DOHH2 (cell line): Measurements from ENCODE around the gene SHISAL1.

Experiments
- H3F3A ChIP-seq: fragments of 200-600 bp; sonication (generic), shearing (Covaris generic); 2 replicates; pipeline ENCODE4 v1.6.0; 2016; ENCODE audit warnings: antibody characterized with exemption, mild to moderate bottlenecking; ENCODE audit not compliant: control insufficient read depth, insufficient read depth
- H3K27ac ChIP-seq: fragments of 200-600 bp; sonication (generic); 2 replicates; pipeline ENCODE4 v1.5.1; 2014; ENCODE audit warnings: low read depth, mild to moderate bottlenecking, low read length, moderate library complexity
- H3K27me3 ChIP-seq: fragments of 200-600 bp; sonication (generic); 2 replicates; pipeline ENCODE4 v1.6.1; 2014; ENCODE audit warnings: mild to moderate bottlenecking, low read length, mixed read lengths; ENCODE audit not compliant: control insufficient read depth
- H3K36me3 ChIP-seq: fragments of 200-600 bp; sonication (generic); 2 replicates; pipeline ENCODE4 v1.6.1; 2014; ENCODE audit warnings: mild to moderate bottlenecking, low read length, moderate library complexity, mixed read lengths; ENCODE audit not compliant: control insufficient read depth
- H3K4me1 ChIP-seq: fragments of 200-600 bp; sonication (generic); 2 replicates; pipeline ENCODE4 v1.6.1; 2014; ENCODE audit warnings: mild to moderate bottlenecking, low read length, mixed read lengths; ENCODE audit not compliant: control insufficient read depth
- H3K4me2 ChIP-seq: fragments of 200-600 bp; sonication (generic); 2 replicates; pipeline ENCODE4 v1.6.0; 2014; ENCODE audit warnings: mild to moderate bottlenecking, low read length, moderate library complexity
- H3K4me3 ChIP-seq: fragments of 200-600 bp; sonication (generic); 2 replicates; pipeline ENCODE4 v1.5.1; 2014; ENCODE audit warnings: mild to moderate bottlenecking, low read length, mixed read lengths
- H3K79me2 ChIP-seq: fragments of 200-600 bp; sonication (generic); 2 replicates; pipeline ENCODE4 v1.6.1; 2014; ENCODE audit warnings: mild to moderate bottlenecking, low read length, mixed read lengths; ENCODE audit not compliant: control insufficient read depth
- H3K9me2 ChIP-seq: fragments of 200-600 bp; sonication (generic); replicated peaks from 2 replicates; pipeline ENCODE4 v1.6.1; 2014; ENCODE audit warnings: mild to moderate bottlenecking, low read length, mixed read lengths; ENCODE audit not compliant: control insufficient read depth
- H3K9me3 ChIP-seq: fragments of 200-600 bp; sonication (generic); 2 replicates; pipeline ENCODE4 v1.6.1; 2014; ENCODE audit warnings: antibody characterized with exemption, low read length, mixed read lengths; ENCODE audit not compliant: control insufficient read depth, insufficient read depth
- H4K20me1 ChIP-seq: fragments of 200-600 bp; sonication (generic); 2 replicates; pipeline ENCODE4 v1.6.0; 2014; ENCODE audit warnings: low read depth, mild to moderate bottlenecking, antibody characterized with exemption, low read length, moderate library complexity; ENCODE audit not compliant: control insufficient read depth, insufficient read depth
- EZH2phosphoT487 ChIP-seq: fragments of 200-600 bp; sonication (generic); IDR thresholded peaks from 2 replicates; pipeline ENCODE4 v1.6.1; 2017; ENCODE audit warnings: borderline replicate concordance, mild to moderate bottlenecking, antibody characterized with exemption, low read length, moderate library complexity, mixed read lengths
- TF ChIP-seq, protein P1 (sequence below): fragments of 200-600 bp; sonication (generic); IDR thresholded peaks from one replicate; pipeline ENCODE4 v1.5.1; 2014; ENCODE audit warnings: antibody characterized with exemption, mild to moderate bottlenecking, low read depth, low read length; ENCODE audit not compliant: poor library complexity, severe bottlenecking

Gene SHISAL1

DNA sequence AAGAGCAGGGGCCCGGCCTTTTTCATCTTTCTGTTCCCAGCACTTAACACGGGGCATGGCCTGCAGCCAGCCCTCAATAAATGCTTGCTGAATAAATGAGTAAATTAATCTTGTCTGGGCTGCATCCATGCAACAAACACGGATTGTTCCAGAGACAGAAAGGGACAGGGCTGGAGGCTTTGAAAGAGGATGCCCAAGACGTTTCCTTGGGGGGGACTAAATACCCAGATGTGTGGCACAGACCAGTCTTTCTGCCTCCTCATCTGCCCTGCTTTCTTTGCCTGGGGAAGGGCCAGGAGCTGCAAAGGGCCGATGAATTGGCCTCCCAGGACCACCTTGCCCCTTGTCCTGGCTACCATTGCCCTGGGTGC, 40.4 kb downstream of the SHISAL1 start:
- Histone ChIP-seq H3K27me3 (no peaks in the 10 kb centered on the region), H3K4me3 (peak overlapping the region; percentile 22; the same call in 1 of the 2 replicates), H3K9me3 (no peaks in the 10 kb centered on the region), H3K4me1 (peaks cover 88% of the 10 kb centered on the region), H3K4me2 (peak overlapping the region; percentile 49), H3K79me2 (no peaks in the 10 kb centered on the region), H3F3A (peaks cover 9% of the 10 kb centered on the region), H4K20me1 (no peaks in the 10 kb centered on the region), H3K9me2 (no peaks in the 10 kb centered on the region), H3K27ac (peak overlapping the region; percentile 76), H3K36me3 (no peaks in the 10 kb centered on the region)
- TF ChIP-seq EZH2phosphoT487 = no peak
- TF ChIP-seq, protein P1, sequence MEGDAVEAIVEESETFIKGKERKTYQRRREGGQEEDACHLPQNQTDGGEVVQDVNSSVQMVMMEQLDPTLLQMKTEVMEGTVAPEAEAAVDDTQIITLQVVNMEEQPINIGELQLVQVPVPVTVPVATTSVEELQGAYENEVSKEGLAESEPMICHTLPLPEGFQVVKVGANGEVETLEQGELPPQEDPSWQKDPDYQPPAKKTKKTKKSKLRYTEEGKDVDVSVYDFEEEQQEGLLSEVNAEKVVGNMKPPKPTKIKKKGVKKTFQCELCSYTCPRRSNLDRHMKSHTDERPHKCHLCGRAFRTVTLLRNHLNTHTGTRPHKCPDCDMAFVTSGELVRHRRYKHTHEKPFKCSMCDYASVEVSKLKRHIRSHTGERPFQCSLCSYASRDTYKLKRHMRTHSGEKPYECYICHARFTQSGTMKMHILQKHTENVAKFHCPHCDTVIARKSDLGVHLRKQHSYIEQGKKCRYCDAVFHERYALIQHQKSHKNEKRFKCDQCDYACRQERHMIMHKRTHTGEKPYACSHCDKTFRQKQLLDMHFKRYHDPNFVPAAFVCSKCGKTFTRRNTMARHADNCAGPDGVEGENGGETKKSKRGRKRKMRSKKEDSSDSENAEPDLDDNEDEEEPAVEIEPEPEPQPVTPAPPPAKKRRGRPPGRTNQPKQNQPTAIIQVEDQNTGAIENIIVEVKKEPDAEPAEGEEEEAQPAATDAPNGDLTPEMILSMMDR = no peak

DNA sequence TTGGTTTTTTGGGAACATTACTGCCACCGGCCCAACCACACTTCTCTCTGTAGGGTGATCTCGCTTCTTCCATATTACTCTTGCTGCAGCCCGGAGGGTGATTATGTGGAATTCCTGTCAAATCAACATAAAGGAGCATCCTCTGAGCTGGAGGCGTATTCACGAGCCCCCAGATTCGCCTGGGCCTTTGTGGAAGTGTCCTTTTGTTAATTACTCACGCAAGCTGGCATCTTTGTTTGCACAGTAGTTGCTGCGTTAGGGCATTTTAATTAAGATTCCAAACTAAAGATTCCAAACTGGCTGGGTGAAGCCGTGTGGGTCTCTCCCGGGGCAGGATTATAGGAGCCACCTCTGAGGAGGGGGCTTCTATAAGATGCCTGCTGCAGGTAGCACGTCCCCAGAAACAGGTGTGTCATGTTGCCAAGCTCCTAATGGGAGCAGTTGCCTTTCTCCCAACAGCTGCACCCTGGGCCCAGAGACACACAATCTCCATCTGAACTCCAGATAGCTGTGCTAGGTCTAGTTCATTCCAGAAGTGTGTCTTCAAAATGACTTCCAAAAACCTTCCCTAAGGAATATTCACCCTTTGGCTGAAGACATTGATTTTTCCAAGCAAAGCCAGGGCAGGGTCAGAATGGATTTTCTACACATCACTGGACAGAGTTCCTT, 40.9 kb downstream of the SHISAL1 start:
- no peaks in the 10 kb centered on the region for H3K9me2 ChIP-seq
- H3K4me1 ChIP-seq = peaks cover 88% of the 10 kb centered on the region
- no peaks in the 10 kb centered on the region for H3K79me2 ChIP-seq
- peak overlapping the region; percentile 49 for H3K4me2 ChIP-seq
- H3K4me3 ChIP-seq = no peak overlapping the region
- no peaks in the 10 kb centered on the region for H3K27me3 ChIP-seq
- H3K36me3 ChIP-seq = no peaks in the 10 kb centered on the region
- TF ChIP-seq, protein P1 = no peak
- no peak for TF ChIP-seq EZH2phosphoT487
- peaks cover 9% of the 10 kb centered on the region for H3F3A ChIP-seq
- no peaks in the 10 kb centered on the region for H3K9me3 ChIP-seq
- no peaks in the 10 kb centered on the region for H4K20me1 ChIP-seq
- peak overlapping the region; percentile 76 for H3K27ac ChIP-seq

DNA sequence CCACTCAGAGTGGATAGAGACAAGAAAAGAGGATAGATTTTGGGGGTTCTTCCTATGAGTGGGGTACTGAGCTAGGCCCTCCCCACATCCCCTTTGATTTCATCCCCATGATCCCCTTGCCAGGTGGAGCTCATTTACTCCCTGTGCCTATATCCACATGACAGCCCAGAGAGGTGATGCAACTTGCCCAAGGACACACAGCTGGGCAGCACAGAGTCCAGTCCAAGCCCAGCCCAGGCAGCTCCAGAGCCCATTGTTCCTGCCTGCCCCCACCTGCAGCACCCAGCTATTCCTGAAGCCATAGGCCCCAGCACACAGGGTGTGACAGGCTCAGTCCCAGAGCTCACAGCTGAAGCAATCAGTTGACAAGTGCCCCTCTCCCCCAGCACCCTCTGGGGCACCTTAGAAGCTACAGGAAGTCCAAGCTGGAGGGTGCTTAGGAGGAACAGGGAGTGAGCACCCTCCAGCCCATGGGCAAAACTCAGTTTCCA, 41.7 kb downstream of the SHISAL1 start:
- Histone ChIP-seq H3K4me2 (peak overlapping the region; percentile 36), H3K4me1 (peaks cover 80% of the 10 kb centered on the region), H3K9me3 (no peaks in the 10 kb centered on the region), H3K79me2 (no peaks in the 10 kb centered on the region), H3K9me2 (no peaks in the 10 kb centered on the region), H3K27me3 (no peaks in the 10 kb centered on the region), H3K27ac (no peak overlapping the region), H3K4me3 (no peak overlapping the region), H3F3A (peaks cover 9% of the 10 kb centered on the region), H3K36me3 (no peaks in the 10 kb centered on the region), H4K20me1 (no peaks in the 10 kb centered on the region)
- TF ChIP-seq EZH2phosphoT487 = no peak
- TF ChIP-seq, protein P1 = no peak

DNA sequence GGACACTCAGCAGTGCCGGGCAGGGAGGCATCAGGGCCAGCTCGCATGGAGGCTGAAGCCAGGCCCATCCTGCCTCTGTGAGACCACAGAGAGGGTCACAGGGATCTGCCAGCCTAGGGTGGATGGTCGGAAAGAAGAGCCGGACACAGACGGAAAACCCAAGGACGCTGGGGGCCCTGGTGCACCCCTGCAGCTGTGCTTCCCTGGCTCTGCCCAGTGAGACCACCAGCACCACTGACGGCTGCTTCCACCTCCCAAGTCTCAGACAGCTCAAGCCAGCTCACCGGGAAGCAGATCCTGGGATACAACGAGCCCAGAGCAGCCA, 42.2 kb downstream of the SHISAL1 start:
- Histone ChIP-seq H3K4me3 (no peak overlapping the region), H3K27me3 (no peaks in the 10 kb centered on the region), H3K4me2 (no peak overlapping the region; the same call in 1 of the 2 replicates), H3K79me2 (no peaks in the 10 kb centered on the region), H3K27ac (no peak overlapping the region), H3F3A (peaks cover 9% of the 10 kb centered on the region), H3K9me2 (no peaks in the 10 kb centered on the region), H3K4me1 (peaks cover 75% of the 10 kb centered on the region), H3K36me3 (no peaks in the 10 kb centered on the region), H4K20me1 (no peaks in the 10 kb centered on the region), H3K9me3 (0 out of 2 replicates have a peak, but pooled peaks cover under 1% of the 10 kb centered on the region)
- TF ChIP-seq, protein P1 = no peak
- TF ChIP-seq EZH2phosphoT487 = no peak
